Suppressor macrophage (primary cell): ENCODE measurements around the gene TSPAN11.
"Not testable (repeated sequence)": the region's sequence is repeated elsewhere in the genome, so short reads cannot be mapped to it uniquely, and the experiment has no call there.

Experiments used
- DNase-seq, 4 experiments: peaks; one replicate each; pipeline ENCODE4 v3.0.0-alpha.2; 2020 to 2022

The TSPAN11 gene

DNA sequence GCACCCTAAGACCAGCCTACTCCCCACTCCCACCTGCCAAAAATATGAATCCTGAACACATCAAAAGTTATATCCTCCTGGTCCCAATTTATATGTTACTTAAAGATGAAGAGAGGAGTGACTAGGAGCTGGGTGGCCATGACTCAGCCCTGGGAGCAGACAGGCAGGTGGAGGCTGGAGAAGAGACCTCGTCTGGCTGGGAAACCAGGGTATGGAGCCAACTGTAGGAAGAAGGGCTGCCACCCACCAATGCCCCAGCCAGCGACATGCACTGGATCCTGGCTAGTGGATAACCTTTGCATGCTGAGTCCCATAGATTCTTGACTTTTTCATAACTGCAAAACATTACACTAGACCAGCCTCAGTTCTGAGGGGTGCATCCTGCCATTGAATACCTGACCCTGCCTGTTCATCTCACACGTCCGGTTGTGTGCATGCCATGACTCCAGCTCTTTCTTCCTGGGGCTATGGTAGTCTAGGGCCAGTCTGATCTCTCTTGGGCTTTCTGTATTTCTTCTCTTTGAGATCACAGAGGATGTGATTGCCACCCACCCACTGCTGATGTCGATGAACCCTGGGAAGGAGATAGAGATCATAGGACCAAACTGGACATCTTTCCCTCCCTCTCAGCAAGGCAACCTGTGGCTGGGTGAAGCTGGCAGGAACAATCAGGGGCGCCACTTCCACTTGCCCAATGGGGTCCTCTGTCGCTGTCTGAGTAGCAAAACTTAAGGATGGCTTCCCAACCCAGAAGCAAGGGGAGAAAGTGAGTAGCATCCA lies 77.5 kb downstream of the TSPAN11 start:
- no peak for DNase-seq

GRCh38 chr12:31004666-31005065 lies 78.1 kb downstream of the TSPAN11 start:
- no peak for DNase-seq

GRCh38 chr12:31005256-31005943 lies 78.9 kb downstream of the TSPAN11 start:
- no peak for DNase-seq

DNA sequence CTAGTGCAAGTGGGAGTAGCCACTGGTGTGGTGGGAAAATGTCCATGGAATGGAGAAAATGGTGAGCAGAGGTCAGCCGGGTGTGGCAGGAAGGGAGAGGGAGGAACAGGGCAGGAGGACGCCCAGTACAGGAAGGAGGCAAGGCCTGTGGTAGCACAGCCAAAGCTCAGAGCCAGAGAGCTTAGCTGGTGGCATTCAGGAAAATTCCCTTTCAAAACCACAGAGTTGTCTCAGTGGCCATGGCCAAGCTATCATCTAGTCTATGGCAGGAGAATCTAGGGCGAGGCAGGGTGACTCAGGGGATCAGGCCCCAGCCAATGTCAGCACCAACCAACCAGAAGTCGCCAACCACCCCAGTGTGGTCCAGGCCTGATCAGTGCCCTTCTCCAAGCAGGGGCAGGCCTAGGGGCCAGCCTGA lies 79.4 kb downstream of the TSPAN11 start:
- DNase-seq, result no peak

GRCh38 chr12:31006416-31007152 lies 80.0 kb downstream of the TSPAN11 start:
- no peak for DNase-seq

- DNase-seq, result no peak
Observed at GRCh38 chr12:31007153-31007495, 80.6 kb downstream of the TSPAN11 start.

- DNase-seq, result no peak
Observed at GRCh38 chr12:31007636-31008175, 81.2 kb downstream of the TSPAN11 start.

DNA sequence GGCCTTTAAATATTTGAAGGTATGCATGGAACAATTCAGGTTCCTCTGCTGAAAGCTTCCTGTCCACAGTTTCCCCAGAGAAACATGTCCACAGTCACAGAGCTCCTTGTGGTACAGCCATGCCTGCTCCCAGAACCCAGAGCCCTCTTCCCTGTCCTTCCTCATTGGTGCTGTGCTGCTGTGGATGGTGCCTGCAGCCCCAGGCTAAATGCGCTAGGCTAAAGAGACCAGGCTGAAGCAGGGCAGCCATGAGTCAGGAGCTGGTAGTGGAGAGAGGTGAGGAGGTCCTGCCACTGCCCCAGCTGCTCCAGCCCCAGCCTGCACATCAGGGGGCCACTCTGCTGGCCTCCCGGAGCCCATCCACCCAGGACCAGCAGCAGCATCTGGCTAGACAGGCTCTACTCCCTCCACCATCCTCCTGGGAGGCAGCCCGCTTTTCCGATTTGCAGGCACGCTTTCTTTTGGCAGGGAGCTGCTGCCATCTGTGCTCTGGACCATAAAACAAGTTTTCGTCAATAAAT lies 81.8 kb downstream of the TSPAN11 start:
- DNase-seq, result no peak

DNA sequence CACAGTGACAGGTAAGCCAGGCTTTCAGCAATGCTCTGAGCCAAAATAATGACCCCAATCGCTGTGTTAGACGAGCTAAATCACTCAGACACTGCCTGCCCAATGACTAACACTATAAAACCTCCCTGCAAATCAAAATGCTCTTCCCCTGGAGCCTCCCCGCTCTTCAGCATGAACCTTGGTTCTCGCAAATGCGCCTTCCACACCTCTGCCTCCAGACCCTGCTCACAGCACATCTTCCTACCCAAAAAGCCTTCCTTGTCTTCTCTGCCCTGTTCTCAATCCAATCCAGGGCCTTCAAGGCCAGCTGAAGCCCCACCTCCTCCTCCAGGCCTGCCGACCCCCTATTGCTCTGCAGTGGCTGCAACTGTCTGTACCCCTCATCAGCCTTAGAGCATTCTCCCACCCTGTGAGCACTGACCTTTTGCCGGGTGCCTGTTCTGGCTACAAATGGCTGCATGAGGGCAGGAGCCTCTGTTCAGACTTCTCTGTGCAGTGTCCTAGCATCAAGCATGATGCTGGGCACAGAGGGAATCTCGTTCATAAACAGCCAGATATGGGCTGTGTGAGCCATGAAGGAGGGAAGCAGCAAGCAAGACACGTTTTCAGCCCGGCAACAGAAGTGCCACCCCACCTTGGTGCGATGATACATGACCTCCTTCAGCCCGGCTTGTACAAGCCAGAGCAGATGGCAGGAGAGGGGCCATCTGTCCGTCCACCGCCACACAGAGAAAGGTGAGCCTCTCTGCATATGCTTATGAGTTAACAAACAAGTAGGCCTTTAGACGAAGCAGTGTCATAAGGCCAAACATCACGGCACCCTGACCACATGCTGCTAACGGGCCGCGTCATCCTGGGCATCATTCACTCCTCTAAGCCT lies 82.7 kb downstream of the TSPAN11 start:
- DNase-seq, result no peak

DNA sequence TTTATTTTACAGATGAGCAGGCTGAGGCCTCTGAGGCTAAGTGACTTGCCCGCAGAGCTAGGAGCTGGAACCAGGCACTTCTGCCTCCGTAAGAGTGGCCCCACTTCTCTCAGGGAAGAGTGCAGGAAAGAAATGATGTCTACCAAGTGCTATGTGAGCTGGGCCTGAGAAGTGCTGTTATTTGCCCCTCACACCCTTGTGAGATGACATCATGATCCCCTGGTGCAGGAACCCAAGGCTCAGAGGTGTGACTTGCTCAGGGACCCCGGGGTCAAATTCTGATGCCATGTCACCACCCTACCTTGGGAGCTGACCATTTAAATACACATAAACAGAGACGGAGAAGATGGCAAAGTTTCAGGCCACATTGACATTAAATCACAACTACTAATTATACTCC lies 83.4 kb downstream of the TSPAN11 start:
- DNase-seq, result no peak

GRCh38 chr12:31011336-31011735 lies 84.8 kb downstream of the TSPAN11 start:
- DNase-seq, result no peak

- peak in 1 of 4 experiments; percentile 14 for DNase-seq
Observed at GRCh38 chr12:31011746-31012566, 85.4 kb downstream of the TSPAN11 start.

GRCh38 chr12:31012567-31012891 lies 86.0 kb downstream of the TSPAN11 start:
- not testable (repeated sequence) for DNase-seq

GRCh38 chr12:31015215-31015614 lies 88.7 kb downstream of the TSPAN11 start:
- no peak for DNase-seq

GRCh38 chr12:31016057-31016456 lies 89.5 kb downstream of the TSPAN11 start:
- no peak for DNase-seq

- DNase-seq, result no peak
Observed at GRCh38 chr12:31017535-31017934, 91.0 kb downstream of the TSPAN11 start.

DNA sequence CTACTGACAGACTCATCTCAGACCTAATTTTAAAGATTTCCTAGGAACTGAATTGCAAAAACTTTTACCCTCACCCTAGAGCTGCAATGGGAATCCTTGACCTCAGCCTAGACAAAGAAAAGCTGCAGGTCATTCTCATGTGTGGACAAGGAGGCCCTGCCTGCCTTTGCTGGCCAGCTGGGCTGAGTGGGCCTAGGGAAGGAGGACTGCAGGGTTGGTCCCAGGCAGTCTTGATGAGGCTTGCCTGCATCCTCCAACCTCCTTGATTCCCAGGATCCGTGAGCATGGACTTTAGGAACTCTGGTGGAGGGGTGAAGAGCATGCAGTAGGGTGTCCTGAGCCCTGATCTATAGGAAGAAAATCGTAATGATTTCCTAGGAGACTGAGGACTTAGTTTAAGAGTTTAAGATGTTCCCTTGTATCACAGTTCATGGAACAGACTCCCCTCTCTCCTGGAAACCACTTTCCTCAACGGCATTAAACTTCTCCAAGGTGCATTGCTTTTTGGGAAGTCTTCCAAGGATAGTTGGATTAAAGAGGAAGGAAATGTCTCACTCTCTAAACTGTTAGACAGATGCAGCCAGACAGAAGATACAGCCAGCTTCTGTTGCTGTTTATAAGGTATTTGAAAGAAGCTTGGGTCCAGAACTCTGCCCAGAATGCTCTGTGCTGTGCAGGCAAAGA lies 91.7 kb downstream of the TSPAN11 start:
- no peak for DNase-seq

GRCh38 chr12:31018790-31019505 lies 92.4 kb downstream of the TSPAN11 start:
- DNase-seq, result no peak

GRCh38 chr12:31019561-31019960 lies 93.0 kb downstream of the TSPAN11 start:
- no peak for DNase-seq

DNA sequence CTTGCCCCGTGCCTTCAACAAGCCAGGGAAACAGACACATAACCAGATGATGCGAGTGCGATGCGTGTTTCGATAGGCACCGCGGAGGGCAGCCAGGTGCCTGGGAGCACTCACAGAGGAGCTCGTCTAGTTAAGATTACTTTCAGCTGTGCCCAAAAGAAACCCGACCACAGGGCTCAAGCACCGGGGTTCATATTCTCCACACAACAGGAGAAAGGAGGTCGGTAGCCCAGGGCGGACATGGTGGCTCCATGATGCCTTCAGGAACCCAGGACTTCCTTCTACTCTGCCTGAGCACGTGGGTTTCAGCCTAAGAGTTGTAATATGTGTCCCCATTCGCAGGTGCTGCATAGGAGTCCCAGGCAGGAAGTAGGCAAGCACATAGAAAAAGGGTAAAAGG lies 93.4 kb downstream of the TSPAN11 start:
- DNase-seq, result no peak
